Progenitor cell of endocrine pancreas (in vitro differentiated cells): ENCODE data around the gene PHKB. TPM values are rescaled to one million over a fixed set of nuclear protein-coding genes. Genes with fewer than 3 reads are reported as not detected.

Source experiments
- DNase-seq: peaks from one replicate; pipeline ENCODE4 v3.0.0; 2021; ENCODE audit warnings: low spot score; ENCODE audit not compliant: unreplicated experiment
- H3K27ac Mint-ChIP-seq: 2 replicates; pipeline ENCODE4 v1.8.0; 2021; ENCODE audit warnings: mild to moderate bottlenecking, moderate library complexity, mixed read lengths
- H3K27me3 Mint-ChIP-seq: 2 replicates; pipeline ENCODE4 v1.8.0; 2021; ENCODE audit warnings: mixed read lengths
- H3K36me3 Mint-ChIP-seq: 2 replicates; pipeline ENCODE4 v1.8.0; 2022; ENCODE audit warnings: mixed read lengths; ENCODE audit not compliant: insufficient read depth
- H3K4me1 Mint-ChIP-seq: 2 replicates; pipeline ENCODE4 v1.8.0; 2021; ENCODE audit warnings: low read depth, mixed read lengths
- H3K4me3 Mint-ChIP-seq: 2 replicates; pipeline ENCODE4 v1.8.0; 2021; ENCODE audit warnings: low read depth, mild to moderate bottlenecking, moderate library complexity, mixed read lengths
- H3K9me3 Mint-ChIP-seq: 2 replicates; pipeline ENCODE4 v1.8.0; 2021; ENCODE audit warnings: low read depth, mixed read lengths
- CTCF ChIP-seq: fragments of 200-600 bp; sonication (generic); IDR thresholded peaks from one replicate; pipeline ENCODE4 v1.5.0; 2021; ENCODE audit warnings: antibody characterized with exemption, mild to moderate bottlenecking; ENCODE audit not compliant: unreplicated experiment
- total RNA-seq: library from RNA; stranded (reverse); gene quantifications from 2 replicates; pipeline ENCODE4 v1.2.1, GENCODE V29; 2021

The PHKB gene
- total RNA-seq, 1 donor from 2014 or later, result 94.1 TPM

- peaks cover 31% of the 10 kb centered on the region for H3K36me3 Mint-ChIP-seq
- H3K27me3 Mint-ChIP-seq, result no peaks in the 10 kb centered on the region
- H3K9me3 Mint-ChIP-seq, result peaks cover 32% of the 10 kb centered on the region
- no peak for TF ChIP-seq CTCF
- no peaks in the 10 kb centered on the region for H3K4me1 Mint-ChIP-seq
- no peak overlapping the region for H3K27ac Mint-ChIP-seq
- no peak for DNase-seq
- H3K4me3 Mint-ChIP-seq, result no peak overlapping the region
Measured at GRCh38 chr16:47492036-47492427, 30.9 kb downstream of the PHKB start.

- H3K36me3 Mint-ChIP-seq, result peaks cover 29% of the 10 kb centered on the region
Measured at GRCh38 chr16:47492428-47493377, 31.6 kb downstream of the PHKB start.

GRCh38 chr16:47493381-47494337, 32.5 kb downstream of the PHKB start:
- no peaks in the 10 kb centered on the region for H3K4me1 Mint-ChIP-seq
- peaks cover 20% of the 10 kb centered on the region for H3K9me3 Mint-ChIP-seq
- no peak overlapping the region for H3K4me3 Mint-ChIP-seq
- no peak overlapping the region for H3K27ac Mint-ChIP-seq
- no peak for DNase-seq
- peaks cover 22% of the 10 kb centered on the region for H3K36me3 Mint-ChIP-seq
- no peak for TF ChIP-seq CTCF
- H3K27me3 Mint-ChIP-seq, result no peaks in the 10 kb centered on the region

More at GRCh38 chr16:47492428-47493377, 31.6 kb downstream of the PHKB start:
- Mint-ChIP-seq H3K27ac (no peak overlapping the region), H3K4me3 (no peak overlapping the region), H3K4me1 (no peaks in the 10 kb centered on the region), H3K27me3 (no peaks in the 10 kb centered on the region), H3K9me3 (peaks cover 30% of the 10 kb centered on the region)
- no peak for DNase-seq
- TF ChIP-seq CTCF, result no peak

GRCh38 chr16:47499080-47499699, 38.1 kb downstream of the PHKB start:
- no peaks in the 10 kb centered on the region for H3K9me3 Mint-ChIP-seq
- no peak overlapping the region for H3K27ac Mint-ChIP-seq
- H3K4me3 Mint-ChIP-seq, result no peak overlapping the region
- no peaks in the 10 kb centered on the region for H3K27me3 Mint-ChIP-seq
- no peak for DNase-seq
- no peak for TF ChIP-seq CTCF
- peaks cover 17% of the 10 kb centered on the region for H3K36me3 Mint-ChIP-seq
- H3K4me1 Mint-ChIP-seq, result no peaks in the 10 kb centered on the region
